Muscle of leg (tissue), 11 donors: ENCODE data around the gene DNAI4. TPM values are rescaled to one million over a fixed set of nuclear protein-coding genes. Genes with fewer than 3 reads are reported as not detected.
"Not testable (repeated sequence)": the region's sequence is repeated elsewhere in the genome, so short reads cannot be mapped to it uniquely, and the experiment has no call there.

Experiments used
- DNase-seq: peaks from one replicate; pipeline ENCODE4 v3.0.0; 2013
- H3K27ac ChIP-seq: one replicate; pipeline ENCODE4 v1.5.1; 2013; ENCODE audit warnings: mild to moderate bottlenecking, low read length, control low read depth
- H3K27me3 ChIP-seq: one replicate; pipeline ENCODE4 v1.6.1; 2013; ENCODE audit warnings: low read length; ENCODE audit not compliant: control insufficient read depth, insufficient read depth
- H3K36me3 ChIP-seq: one replicate; pipeline ENCODE4 v1.6.1; 2013; ENCODE audit warnings: low read length; ENCODE audit not compliant: control insufficient read depth, insufficient read depth
- H3K4me1 ChIP-seq: one replicate; pipeline ENCODE4 v1.6.1; 2013; ENCODE audit warnings: low read length; ENCODE audit not compliant: control insufficient read depth, insufficient read depth
- H3K4me3 ChIP-seq: one replicate; pipeline ENCODE4 v1.5.1; 2013; ENCODE audit warnings: low read length, control low read depth
- H3K9me3 ChIP-seq: replicated peaks from 2 replicates; pipeline ENCODE4 v1.6.1; 2013; ENCODE audit warnings: low read depth, low read length; ENCODE audit not compliant: control insufficient read depth
- WGBS: methylation state at CpG from one replicate; pipeline ENCODE4 v1.1.5; 2013; ENCODE audit warnings: missing lambda C conversion rate; ENCODE audit not compliant: insufficient coverage; 5-methylcytosine and 5-hydroxymethylcytosine counted together
- polyA plus RNA-seq, 8 donors: library from polyadenylated mRNA; unstranded; fragments of 120-200 nt; gene quantifications; one replicate each; pipeline versions ENCODE4 v1.2.1 to v1.2.3, GENCODE V29; 2013; ENCODE audit warnings: inconsistent platforms in 1 of 8, low replicate concordance in 1 of 8; ENCODE audit not compliant: insufficient read length in 8 of 8, insufficient read depth in 1 of 8
- total RNA-seq: library from RNA; stranded (reverse); fragments of 120-200 nt; gene quantifications from one replicate; pipeline ENCODE4 v1.2.4, GENCODE V29; 2013

The DNAI4 gene
- total and polyA plus RNA-seq, 9 donors, result 2.1 to 9.2 (median 3.3) TPM

DNA sequence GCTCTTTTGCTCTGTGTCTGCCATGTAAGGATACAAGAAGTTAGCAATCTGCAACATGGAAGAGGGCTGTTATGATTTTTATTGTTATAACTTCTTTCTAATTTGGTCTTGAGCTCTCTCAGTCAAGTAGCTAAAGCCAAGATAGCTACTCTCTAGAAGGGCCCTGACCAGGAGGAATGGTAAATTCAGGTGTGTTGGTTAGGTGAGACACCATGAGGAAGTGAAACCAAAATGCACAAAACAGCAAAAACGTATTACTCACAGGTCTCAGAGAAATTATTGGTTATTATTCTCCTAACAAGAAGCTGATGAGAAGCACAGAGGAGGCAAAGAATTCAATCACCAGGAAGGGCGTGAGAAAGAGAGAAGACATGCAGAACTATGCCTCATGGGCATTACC lies 71.8 kb downstream of the DNAI4 start:
- WGBS, result 75% methylated on average over 1 of the region's 2 CpGs
- no peak for DNase-seq
- Histone ChIP-seq H3K4me3 (no peak overlapping the region), H3K27ac (no peak overlapping the region), H3K9me3 (no peaks in the 10 kb centered on the region), H3K27me3 (no peaks in the 10 kb centered on the region), H3K36me3 (no peaks in the 10 kb centered on the region), H3K4me1 (no peaks in the 10 kb centered on the region)

DNA sequence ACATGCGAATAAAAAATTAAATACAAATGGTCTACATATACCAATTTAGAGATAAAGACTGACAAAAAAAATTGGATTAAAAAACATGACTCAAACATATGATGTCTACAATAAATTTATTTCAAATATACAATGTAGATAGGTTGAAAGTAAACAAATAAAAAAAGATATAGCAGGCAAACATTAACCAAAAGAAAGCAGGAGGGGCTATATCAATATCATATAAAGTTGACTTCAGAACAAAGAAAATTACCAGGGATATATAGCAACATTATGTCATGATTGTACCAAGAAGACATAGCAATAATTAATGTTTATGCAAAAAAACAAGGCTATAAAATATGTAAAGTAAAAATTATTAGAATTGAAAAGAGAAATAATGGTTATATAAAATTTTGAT lies 73.7 kb downstream of the DNAI4 start:
- Histone ChIP-seq H3K27me3 (no peaks in the 10 kb centered on the region), H3K4me3 (no peak overlapping the region), H3K27ac (no peak overlapping the region), H3K4me1 (no peaks in the 10 kb centered on the region), H3K9me3 (no peaks in the 10 kb centered on the region), H3K36me3 (no peaks in the 10 kb centered on the region)
- WGBS, result no CpG with 5 or more reads among the region's 1 CpG
- DNase-seq, result no peak

DNA sequence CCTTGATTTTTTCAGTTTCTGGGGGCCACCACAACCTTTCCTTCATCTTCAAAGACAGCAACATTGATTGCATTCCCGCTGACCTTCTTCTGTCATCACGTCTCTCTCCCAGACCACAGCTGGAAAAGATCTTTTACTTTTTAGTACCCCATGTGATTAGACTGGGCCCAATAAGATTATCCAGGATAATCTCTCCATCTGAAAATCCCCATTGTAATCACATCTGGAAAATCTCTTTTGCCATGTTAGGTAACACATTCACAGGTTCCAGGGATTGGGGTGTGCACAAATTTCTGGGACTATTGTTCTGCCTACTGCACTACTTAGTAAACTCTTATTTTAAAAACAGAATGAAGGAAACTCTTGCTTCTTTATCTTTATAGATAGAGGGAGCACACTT lies 76.5 kb downstream of the DNAI4 start:
- no peaks in the 10 kb centered on the region for H3K9me3 ChIP-seq
- H3K4me1 ChIP-seq, result no peaks in the 10 kb centered on the region
- 17% methylated on average over 2 of the region's 2 CpGs for WGBS
- H3K4me3 ChIP-seq, result no peak overlapping the region
- no peaks in the 10 kb centered on the region for H3K36me3 ChIP-seq
- no peak for DNase-seq
- no peak overlapping the region for H3K27ac ChIP-seq
- H3K27me3 ChIP-seq, result no peaks in the 10 kb centered on the region

- no peaks in the 10 kb centered on the region for H3K36me3 ChIP-seq
Measured at GRCh38 chr1:66840929-66841328, 83.7 kb downstream of the DNAI4 start.

GRCh38 chr1:66834926-66835325 lies 89.7 kb downstream of the DNAI4 start:
- DNase-seq, result no peak
- no peak overlapping the region for H3K27ac ChIP-seq
- H3K27me3 ChIP-seq, result no peaks in the 10 kb centered on the region
- H3K9me3 ChIP-seq, result no peaks in the 10 kb centered on the region
- H3K4me1 ChIP-seq, result no peaks in the 10 kb centered on the region
- no peak overlapping the region for H3K4me3 ChIP-seq
- H3K36me3 ChIP-seq, result no peaks in the 10 kb centered on the region

More at GRCh38 chr1:66840929-66841328, 83.7 kb downstream of the DNAI4 start:
- Histone ChIP-seq H3K4me1 (no peaks in the 10 kb centered on the region), H3K9me3 (no peaks in the 10 kb centered on the region), H3K27me3 (no peaks in the 10 kb centered on the region), H3K4me3 (no peak overlapping the region), H3K27ac (no peak overlapping the region)
- no peak for DNase-seq

- Histone ChIP-seq H3K27ac (no peak overlapping the region), H3K27me3 (no peaks in the 10 kb centered on the region), H3K9me3 (no peaks in the 10 kb centered on the region), H3K4me1 (no peaks in the 10 kb centered on the region), H3K4me3 (no peak overlapping the region), H3K36me3 (no peaks in the 10 kb centered on the region)
- no peak for DNase-seq
Measured at GRCh38 chr1:66833112-66833511, 91.5 kb downstream of the DNAI4 start.

DNA sequence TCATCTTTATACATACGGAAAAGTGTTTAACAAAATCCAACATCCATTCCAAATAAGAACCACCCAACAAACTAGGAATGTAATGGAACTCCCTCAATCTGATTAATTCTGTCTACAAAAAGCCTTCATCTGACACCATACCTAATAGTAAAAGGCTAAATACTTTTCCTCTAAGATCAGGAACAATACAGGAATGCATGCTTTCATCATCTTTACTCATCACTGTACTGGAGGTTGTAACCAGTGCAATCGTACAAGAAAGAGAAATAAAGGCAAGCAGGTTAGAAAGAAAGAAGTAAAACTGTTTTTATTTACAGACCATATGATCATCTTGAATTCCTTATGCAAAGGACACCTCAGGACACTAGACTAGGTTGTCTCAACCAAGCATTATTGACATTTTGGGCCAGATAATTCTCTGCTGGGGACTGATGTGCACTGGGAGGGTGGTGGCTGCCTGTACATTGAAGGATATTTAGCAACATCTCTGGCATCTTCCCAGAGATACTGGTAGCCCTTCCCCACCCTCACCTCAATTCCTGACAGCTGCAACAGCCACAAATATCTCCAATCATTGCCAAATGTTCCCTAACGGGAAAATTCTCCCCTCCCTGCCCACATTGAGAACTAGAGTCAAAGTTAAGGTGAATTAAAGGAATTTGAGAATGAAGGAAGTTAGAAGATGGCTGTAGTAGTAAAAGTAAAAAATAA lies 93.0 kb downstream of the DNAI4 start:
- Histone ChIP-seq H3K9me3 (no peaks in the 10 kb centered on the region), H3K27me3 (no peaks in the 10 kb centered on the region), H3K27ac (no peak overlapping the region), H3K4me1 (no peaks in the 10 kb centered on the region), H3K36me3 (no peaks in the 10 kb centered on the region), H3K4me3 (no peak overlapping the region)
- WGBS, result no CpG with 5 or more reads among the region's 3 CpGs
- DNase-seq, result no peak

GRCh38 chr1:66824771-66825170 lies 99.9 kb downstream of the DNAI4 start:
- no peak overlapping the region for H3K27ac ChIP-seq
- no peaks in the 10 kb centered on the region for H3K36me3 ChIP-seq
- no peaks in the 10 kb centered on the region for H3K4me1 ChIP-seq
- no peaks in the 10 kb centered on the region for H3K27me3 ChIP-seq
- no peak for DNase-seq
- no peak overlapping the region for H3K4me3 ChIP-seq
- no peaks in the 10 kb centered on the region for H3K9me3 ChIP-seq
- no CpG with 5 or more reads among the region's 1 CpG for WGBS

GRCh38 chr1:66809736-66810326 lies 114.8 kb downstream of the DNAI4 start:
- Histone ChIP-seq H3K27ac (no peak overlapping the region), H3K36me3 (no peaks in the 10 kb centered on the region), H3K4me1 (no peaks in the 10 kb centered on the region), H3K9me3 (no peaks in the 10 kb centered on the region), H3K27me3 (no peaks in the 10 kb centered on the region), H3K4me3 (no peak overlapping the region)
- WGBS, result no CpG with 5 or more reads among the region's 1 CpG
- DNase-seq, result no peak

- Histone ChIP-seq H3K4me1 (no peaks in the 10 kb centered on the region), H3K36me3 (no peaks in the 10 kb centered on the region), H3K9me3 (no peaks in the 10 kb centered on the region), H3K27me3 (no peaks in the 10 kb centered on the region), H3K27ac (no peak overlapping the region), H3K4me3 (no peak overlapping the region)
- no peak for DNase-seq
- no CpG with 5 or more reads among the region's 1 CpG for WGBS
Measured at GRCh38 chr1:66809245-66809644, 115.4 kb downstream of the DNAI4 start.

- H3K4me3 ChIP-seq, H3K4me1 ChIP-seq, H3K9me3 ChIP-seq, H3K36me3 ChIP-seq, H3K27me3 ChIP-seq, H3K27ac ChIP-seq, DNase-seq: not testable (repeated sequence)
- no CpG with 5 or more reads among the region's 2 CpGs for WGBS
Measured at GRCh38 chr1:66795839-66796238, 128.8 kb downstream of the DNAI4 start.
